ENCODE measurements around the gene E2F3. TPM values are rescaled to one million over a fixed set of nuclear protein-coding genes. Genes with fewer than 3 reads are reported as not detected.

E2F3 gene
- total and polyA plus RNA-seq, 8 donors: 0.51 to 4.4 (median 1.2) TPM

- TF ChIP-seq CTCF (IDR thresholded peaks at IDR 0.05): no peak
- intact Hi-C loops (cut with DNase I): no loop called here
- Histone ChIP-seq H3K36me3 (no peaks in the 10 kb centered on the region), H3K27me3 (no peaks in the 10 kb centered on the region), H3K4me3 (no peak overlapping the region), H3K4me1 (no peaks in the 10 kb centered on the region), H3K27ac (no peak overlapping the region), H3K9me3 (no peaks in the 10 kb centered on the region)
- ATAC-seq: no peak
- 87 to 88% methylated on average over 1 of the region's 1 CpG for WGBS, 2 donors
- DNase-seq: no peak
- no peak for FAIRE-seq
These were observed 22.4 kb upstream of the E2F3 start for GRCh38 chr6:20379231-20379630.

- no peak for TF ChIP-seq CTCF (IDR thresholded peaks at IDR 0.05)
- Histone ChIP-seq H3K4me3 (no peak overlapping the region), H3K27ac (no peak overlapping the region), H3K9me3 (no peaks in the 10 kb centered on the region), H3K4me1 (no peaks in the 10 kb centered on the region), H3K27me3 (no peaks in the 10 kb centered on the region), H3K36me3 (no peaks in the 10 kb centered on the region)
- FAIRE-seq: no peak
- no peak for DNase-seq
- 74 to 83% methylated on average over 1 of the region's 1 CpG for WGBS, 2 donors
- ATAC-seq: no peak
- intact Hi-C loops (cut with DNase I): no loop called here
These were observed 15.5 kb upstream of the E2F3 start for GRCh38 chr6:20386218-20386617.

GRCh38 chr6:20389066-20389465, 12.6 kb upstream of the E2F3 start:
- Histone ChIP-seq H3K36me3 (no peaks in the 10 kb centered on the region), H3K4me1 (no peaks in the 10 kb centered on the region), H3K4me3 (no peak overlapping the region), H3K9me3 (no peaks in the 10 kb centered on the region), H3K27me3 (peaks cover 0 to 2% (median 0%) of the 10 kb centered on the region in 4 donors), H3K27ac (no peak overlapping the region)
- TF ChIP-seq CTCF (IDR thresholded peaks at IDR 0.05): no peak
- FAIRE-seq: no peak
- DNase-seq: no peak
- 72 to 81% methylated on average over 2 of the region's 2 CpGs for WGBS, 2 donors
- intact Hi-C loops (cut with DNase I): no loop called here
- no peak for ATAC-seq

- Histone ChIP-seq H3K9me3 (no peaks in the 10 kb centered on the region), H3K4me1 (no peaks in the 10 kb centered on the region), H3K36me3 (no peaks in the 10 kb centered on the region), H3K27me3 (peaks cover 0 to 8% (median 0%) of the 10 kb centered on the region in 4 donors), H3K27ac (no peak overlapping the region), H3K4me3 (no peak overlapping the region)
- 66 to 78% methylated on average over 2 of the region's 2 CpGs for WGBS, 2 donors
- intact Hi-C loops (cut with DNase I): no loop called here
- ATAC-seq (no peak), DNase-seq (no peak), FAIRE-seq (no peak)
- no peak for TF ChIP-seq CTCF (IDR thresholded peaks at IDR 0.05)
These were observed 8.4 kb upstream of the E2F3 start for GRCh38 chr6:20393297-20393696.

GRCh38 chr6:20399518-20399917, 2.2 kb upstream of the E2F3 start:
- no peak for TF ChIP-seq CTCF (IDR thresholded peaks at IDR 0.05)
- H3K36me3 ChIP-seq: no peaks in the 10 kb centered on the region
- intact Hi-C loops (cut with DNase I): no loop called here
- no peak overlapping the region for H3K4me3 ChIP-seq
- DNase-seq (no peak), FAIRE-seq (no peak), ATAC-seq (no peak)
- no peak overlapping the region for H3K27ac ChIP-seq
- no peaks in the 10 kb centered on the region for H3K9me3 ChIP-seq
- H3K27me3 ChIP-seq: peaks cover 0 to 1% (median 0%) of the 10 kb centered on the region in 4 donors
- no peaks in the 10 kb centered on the region for H3K4me1 ChIP-seq
- 78 to 88% methylated on average over 2 of the region's 2 CpGs for WGBS, 2 donors

Data from pancreas (tissue), 10 donors.